CD14-positive monocyte (primary cell): Measurements from ENCODE around the gene CPE. TPM values are rescaled to one million over a fixed set of nuclear protein-coding genes. Genes with fewer than 3 reads are reported as not detected.

Experiments used
- DNase-seq, 3 donors: peaks; one replicate each; pipeline ENCODE4 v3.0.0-alpha.2; 2011 to 2022
- H2AFZ ChIP-seq: 2 replicates; pipeline ENCODE4 v1.6.0; 2012; ENCODE audit warnings: mild to moderate bottlenecking, low read depth, low read length, inconsistent platforms; ENCODE audit not compliant: insufficient read depth, poor library complexity, severe bottlenecking
- H3K27ac ChIP-seq, 2 donors: 1 replicate in 1 of 2; 2 replicates in 1 of 2; pipeline ENCODE4 v1.5.1; 2012 to 2013; ENCODE audit warnings: low read length in 2 of 2, control low read depth in 1 of 2, inconsistent platforms in 1 of 2, low read depth in 1 of 2, mild to moderate bottlenecking in 1 of 2
- H3K27me3 ChIP-seq, 2 donors: one replicate each; pipeline versions ENCODE4 v1.6.0 to v1.6.1; 2011 to 2013; ENCODE audit warnings: low read length in 2 of 2; ENCODE audit not compliant: control insufficient read depth in 2 of 2, insufficient read depth in 2 of 2
- H3K36me3 ChIP-seq, 2 donors: replicated peaks in 1 of 2; 1 replicate in 1 of 2; 2 replicates in 1 of 2; pipeline versions ENCODE4 v1.5.1 to v1.6.1; 2012 to 2013; ENCODE audit warnings: low read length in 2 of 2, control low read depth in 1 of 2, inconsistent platforms in 1 of 2, mild to moderate bottlenecking in 1 of 2; ENCODE audit not compliant: insufficient read depth in 2 of 2, control insufficient read depth in 1 of 2
- H3K4me1 ChIP-seq, 2 donors: 1 replicate in 1 of 2; 2 replicates in 1 of 2; pipeline versions ENCODE4 v1.5.1 to v1.6.1; 2012 to 2013; ENCODE audit warnings: low read length in 2 of 2, control low read depth in 1 of 2, inconsistent platforms in 1 of 2, mild to moderate bottlenecking in 1 of 2, moderate library complexity in 1 of 2; ENCODE audit not compliant: insufficient read depth in 2 of 2, control insufficient read depth in 1 of 2
- H3K4me2 ChIP-seq: replicated peaks from 2 replicates; pipeline ENCODE3; 2012; ENCODE audit warnings: low read length, moderate library complexity, mild to moderate bottlenecking; ENCODE audit not compliant: poor library complexity, severe bottlenecking; ENCODE audit errors: extremely low read depth
- H3K4me3 ChIP-seq, 3 experiments: fragments of 200-600 bp in 1 of 3; sonication (generic) in 1 of 3; replicated peaks in 1 of 3; 1 replicate in 2 of 3; 2 replicates in 1 of 3; pipeline ENCODE4 v1.5.1; 2011 to 2013; ENCODE audit warnings: low read length in 3 of 3, mild to moderate bottlenecking in 3 of 3, control low read depth in 2 of 3, low read depth in 2 of 3, inconsistent platforms in 1 of 3, moderate library complexity in 1 of 3
- H3K79me2 ChIP-seq: 2 replicates; pipeline ENCODE4 v1.6.0; 2012; ENCODE audit warnings: mild to moderate bottlenecking, control low read depth, inconsistent platforms, low read length, moderate library complexity; ENCODE audit not compliant: insufficient read depth
- H3K9ac ChIP-seq: 2 replicates; pipeline ENCODE4 v1.6.0; 2017; ENCODE audit warnings: low read length, mild to moderate bottlenecking; ENCODE audit not compliant: insufficient read depth, poor library complexity, severe bottlenecking
- H3K9me3 ChIP-seq, 2 donors: replicated peaks in 1 of 2; 1 replicate in 1 of 2; 2 replicates in 1 of 2; pipeline versions ENCODE4 v1.5.1 to v1.6.1; 2012 to 2013; ENCODE audit warnings: low read length in 2 of 2, control low read depth in 1 of 2; ENCODE audit not compliant: control insufficient read depth in 1 of 2, insufficient read depth in 1 of 2
- H4K20me1 ChIP-seq: 2 replicates; pipeline ENCODE4 v1.6.0; 2012; ENCODE audit warnings: mild to moderate bottlenecking, low read length, control low read depth, moderate library complexity; ENCODE audit not compliant: insufficient read depth
- H3K27ac Mint-ChIP-seq, 7 donors: one replicate each; pipeline ENCODE4 v1.8.0; 2020; ENCODE audit warnings: mild to moderate bottlenecking in 7 of 7, mixed read lengths in 7 of 7, moderate library complexity in 6 of 7, inconsistent platforms in 2 of 7
- H3K27me3 Mint-ChIP-seq, 3 donors: one replicate each; pipeline ENCODE4 v1.8.0; 2021 to 2022; ENCODE audit warnings: low read depth in 3 of 3, mild to moderate bottlenecking in 3 of 3, mixed read lengths in 3 of 3, moderate library complexity in 3 of 3, inconsistent platforms in 1 of 3
- H3K36me3 Mint-ChIP-seq, 2 donors: one replicate each; pipeline ENCODE4 v1.8.0; 2020; ENCODE audit warnings: mixed read lengths in 2 of 2, inconsistent platforms in 1 of 2, mild to moderate bottlenecking in 1 of 2
- H3K4me1 Mint-ChIP-seq: one replicate; pipeline ENCODE4 v1.8.0; 2020; ENCODE audit warnings: mild to moderate bottlenecking, mixed read lengths
- H3K4me3 Mint-ChIP-seq, 2 donors: one replicate each; pipeline ENCODE4 v1.8.0; 2020; ENCODE audit warnings: mild to moderate bottlenecking in 2 of 2, mixed read lengths in 2 of 2, moderate library complexity in 1 of 2
- H3K9me3 Mint-ChIP-seq, 7 donors: one replicate each; pipeline ENCODE4 v1.8.0; 2020 to 2022; ENCODE audit warnings: mixed read lengths in 7 of 7, mild to moderate bottlenecking in 6 of 7, moderate library complexity in 6 of 7, inconsistent platforms in 2 of 7
- CTCF ChIP-seq: fragments of 200-600 bp; IDR thresholded peaks from one replicate; pipeline ENCODE4 v1.8.0; 2022; ENCODE audit warnings: antibody characterized with exemption, mild to moderate bottlenecking
- WGBS: methylation state at CpG from one replicate; pipeline ENCODE4 v1.1.5; 2013; ENCODE audit warnings: missing lambda C conversion rate; ENCODE audit not compliant: insufficient coverage; 5-methylcytosine and 5-hydroxymethylcytosine counted together
- intact Hi-C, 2 donors: fragments of 100-400 bp; cut with micrococcal nuclease; formaldehyde crosslinking; loops; one replicate each; pipeline versions ENCODE4 v1.15.0 to v1.15.1; 2023
- polyA plus RNA-seq, 3 donors: library from polyadenylated mRNA; depleted of rRNA in 1 of 3; unstranded in 2 of 3; stranded (reverse) in 1 of 3; fragments of 300-500 nt in 2 of 3; fragments of >200 nt in 1 of 3; fragmentation: Illumina TruSeq in 2 of 3; gene quantifications; 1 replicate in 2 of 3; 2 replicates in 1 of 3; pipeline ENCODE4 v1.2.3, GENCODE V29; 2012 to 2021

The CPE gene
- polyA plus RNA-seq, 3 donors, result 0.09 to 0.13 TPM; not detected in 1

GRCh38 chr4:165382640-165383039 lies 3.8 kb downstream of the CPE start:
- peaks cover 18 to 43% (median 43%) of the 10 kb centered on the region in 3 donors for H3K27me3 Mint-ChIP-seq
- Histone ChIP-seq H3K4me3 (no peak overlapping the region), H3K4me1 (peaks cover 8 to 12% of the 10 kb centered on the region in 2 donors), H3K79me2 (no peaks in the 10 kb centered on the region), H2AFZ (no peak overlapping the region), H3K9ac (no peak overlapping the region), H3K9me3 (no peaks in the 10 kb centered on the region), H3K27ac (no peak overlapping the region), H3K27me3 (peaks cover 26 to 62% of the 10 kb centered on the region in 2 donors), H3K4me2 (no peak overlapping the region), H4K20me1 (no peaks in the 10 kb centered on the region), H3K36me3 (no peaks in the 10 kb centered on the region)
- no peak overlapping the region for H3K4me3 Mint-ChIP-seq
- no peak overlapping the region for H3K27ac Mint-ChIP-seq
- H3K9me3 Mint-ChIP-seq, result peaks cover 0 to 4% (median 0%) of the 10 kb centered on the region in 7 donors
- H3K4me1 Mint-ChIP-seq, result peaks cover 10% of the 10 kb centered on the region
- no CpG with 5 or more reads among the region's 1 CpG for WGBS
- no peak for DNase-seq
- no peak for TF ChIP-seq CTCF
- intact Hi-C loops, result no loop called here
- H3K36me3 Mint-ChIP-seq, result peaks cover 0 to 4% of the 10 kb centered on the region in 2 donors

GRCh38 chr4:165383591-165384073 lies 4.8 kb downstream of the CPE start:
- Histone ChIP-seq H4K20me1 (no peaks in the 10 kb centered on the region), H3K9ac (no peak overlapping the region), H3K79me2 (no peaks in the 10 kb centered on the region), H3K4me2 (no peak overlapping the region), H3K27ac (no peak overlapping the region), H3K27me3 (peaks cover 17 to 55% of the 10 kb centered on the region in 2 donors), H3K4me3 (no peak overlapping the region), H3K9me3 (no peaks in the 10 kb centered on the region), H3K4me1 (peaks cover 5 to 9% of the 10 kb centered on the region in 2 donors), H2AFZ (no peak overlapping the region), H3K36me3 (no peaks in the 10 kb centered on the region)
- Mint-ChIP-seq H3K4me1 (peaks cover 5% of the 10 kb centered on the region), H3K9me3 (peaks cover 0 to 4% (median 0%) of the 10 kb centered on the region in 7 donors), H3K4me3 (no peak overlapping the region), H3K27ac (no peak overlapping the region), H3K36me3 (peaks cover 0 to 4% of the 10 kb centered on the region in 2 donors), H3K27me3 (peaks cover 10 to 33% (median 33%) of the 10 kb centered on the region in 3 donors)
- no peak for TF ChIP-seq CTCF
- intact Hi-C loops, result no loop called here
- no CpG with 5 or more reads among the region's 4 CpGs for WGBS
- no peak for DNase-seq
